Activated B cell treated with CpG ODN at 0.5 μM for 24 hours (primary cell): ENCODE data around the gene MPRIP. TPM values are rescaled to one million over a fixed set of nuclear protein-coding genes. Genes with fewer than 3 reads are reported as not detected.

Experiments
- ATAC-seq: fragments of 200-7000 bp; cut with Tn5 transposase; one replicate; pipeline ENCODE4 v1.10.0; 2021; ENCODE audit warnings: low read depth, mild to moderate bottlenecking, moderate library complexity
- CTCF ChIA-PET: fragments of 350-600 bp; sonication (Branson Sonifier 250); formaldehyde crosslinking; loops from one replicate; lab custom pipeline; 2021; ENCODE audit warnings: antibody characterized with exemption; lab: Charles Lee
- POLR2A ChIA-PET: fragments of 350-600 bp; sonication (Branson Sonifier 250); formaldehyde crosslinking; loops from one replicate; lab custom pipeline; 2021; ENCODE audit warnings: antibody characterized with exemption; lab: Charles Lee
- DNase-seq: peaks from one replicate; pipeline ENCODE4 v3.0.0; 2022
- H3K27ac Mint-ChIP-seq: one replicate; pipeline ENCODE4 v1.8.0; 2020; ENCODE audit warnings: mixed read lengths
- H3K27me3 Mint-ChIP-seq: one replicate; pipeline ENCODE4 v1.8.0; 2021; ENCODE audit warnings: mixed read lengths
- H3K36me3 Mint-ChIP-seq: one replicate; pipeline ENCODE4 v1.8.0; 2021; ENCODE audit warnings: low read depth, mixed read lengths
- H3K4me1 Mint-ChIP-seq: one replicate; pipeline ENCODE4 v1.8.0; 2021; ENCODE audit warnings: mixed read lengths
- H3K4me3 Mint-ChIP-seq: one replicate; pipeline ENCODE4 v1.8.0; 2020; ENCODE audit warnings: mild to moderate bottlenecking, mixed read lengths
- H3K9me3 Mint-ChIP-seq: one replicate; pipeline ENCODE4 v1.8.0; 2020; ENCODE audit warnings: mixed read lengths
- CTCF ChIP-seq: fragments of 200-600 bp; IDR thresholded peaks from one replicate; pipeline ENCODE4 v1.8.0; 2022; ENCODE audit warnings: antibody characterized with exemption, mild to moderate bottlenecking
- intact Hi-C: fragments of 100-400 bp; cut with micrococcal nuclease; formaldehyde crosslinking; loops from one replicate; pipeline ENCODE4 v1.15.1; 2024
- total RNA-seq: library from RNA; stranded (reverse); gene quantifications from 2 replicates; pipeline ENCODE4 v1.2.3, GENCODE V29; 2022

Gene MPRIP
- total RNA-seq, 1 donor from 2014 or later = 231 TPM

GRCh38 chr17:17216776-17217175 is 174.5 kb downstream of the MPRIP start:
- Mint-ChIP-seq H3K36me3 (peaks cover 83% of the 10 kb centered on the region), H3K9me3 (no peaks in the 10 kb centered on the region), H3K27me3 (no peaks in the 10 kb centered on the region), H3K4me3 (no peak overlapping the region), H3K27ac (no peak overlapping the region), H3K4me1 (no peaks in the 10 kb centered on the region)
- ChIA-PET CTCF (no interaction called here), POLR2A (no interaction called here)
- no peak for ATAC-seq
- no peak for DNase-seq
- intact Hi-C loops = no loop called here
- TF ChIP-seq CTCF = no peak

DNA sequence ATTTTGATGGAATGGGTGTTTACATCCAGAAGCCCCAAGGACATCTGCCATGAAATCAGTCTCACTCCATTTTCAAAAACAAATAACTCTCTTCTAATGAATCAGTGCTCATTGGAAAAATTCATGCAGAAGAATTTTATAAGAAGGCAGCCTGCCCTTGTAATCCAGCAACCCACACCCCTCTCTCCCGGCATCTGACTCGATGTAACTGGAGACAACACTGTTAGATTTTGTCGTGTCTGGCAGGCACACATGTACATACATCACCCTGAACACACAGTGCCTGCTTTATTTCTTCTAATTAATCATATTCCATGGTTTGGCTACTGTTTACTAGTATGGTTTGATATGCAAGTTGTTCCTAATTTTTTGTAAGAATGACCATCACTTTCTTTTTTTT is 175.7 kb downstream of the MPRIP start:
- no peak overlapping the region for H3K4me3 Mint-ChIP-seq
- peaks cover 88% of the 10 kb centered on the region for H3K36me3 Mint-ChIP-seq
- DNase-seq (no peak), ATAC-seq (no peak)
- no peak overlapping the region for H3K27ac Mint-ChIP-seq
- H3K9me3 Mint-ChIP-seq = no peaks in the 10 kb centered on the region
- ChIA-PET CTCF (no interaction called here), POLR2A (no interaction called here)
- intact Hi-C loops = no loop called here
- no peak for TF ChIP-seq CTCF
- H3K4me1 Mint-ChIP-seq = no peaks in the 10 kb centered on the region
- no peaks in the 10 kb centered on the region for H3K27me3 Mint-ChIP-seq

GRCh38 chr17:17220529-17220928 is 178.3 kb downstream of the MPRIP start:
- peaks cover 90% of the 10 kb centered on the region for H3K36me3 Mint-ChIP-seq
- ATAC-seq (no peak), DNase-seq (no peak)
- CTCF ChIA-PET = no interaction called here
- H3K4me3 Mint-ChIP-seq = no peak overlapping the region
- TF ChIP-seq CTCF = no peak
- no peaks in the 10 kb centered on the region for H3K4me1 Mint-ChIP-seq
- POLR2A ChIA-PET = no interaction called here
- no peak overlapping the region for H3K27ac Mint-ChIP-seq
- intact Hi-C loops = no loop called here
- no peaks in the 10 kb centered on the region for H3K27me3 Mint-ChIP-seq
- no peaks in the 10 kb centered on the region for H3K9me3 Mint-ChIP-seq

DNA sequence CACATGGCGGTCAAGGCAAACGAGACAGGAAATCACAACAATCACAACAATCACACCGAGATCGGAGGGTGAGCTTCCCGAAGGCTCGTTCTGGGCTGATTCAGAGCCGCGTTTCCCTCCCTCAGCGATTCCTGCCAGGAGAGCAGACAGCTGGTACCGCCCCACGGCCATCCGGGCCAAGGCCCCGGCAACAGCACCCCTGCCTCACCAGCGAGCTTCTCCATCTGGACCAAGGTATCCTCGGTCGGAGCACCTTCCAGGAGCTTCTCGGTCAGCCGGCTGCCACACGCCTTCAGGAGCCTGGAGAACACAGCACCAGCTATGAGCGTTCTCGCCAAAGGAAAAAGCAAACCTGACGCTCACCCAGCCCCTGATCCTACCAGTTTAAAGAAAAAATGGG is 179.1 kb downstream of the MPRIP start:
- ATAC-seq (no peak), DNase-seq (no peak)
- POLR2A ChIA-PET = no interaction called here
- Mint-ChIP-seq H3K4me3 (no peak overlapping the region), H3K27ac (no peak overlapping the region), H3K9me3 (no peaks in the 10 kb centered on the region), H3K4me1 (no peaks in the 10 kb centered on the region), H3K36me3 (peaks cover 89% of the 10 kb centered on the region), H3K27me3 (no peaks in the 10 kb centered on the region)
- CTCF ChIA-PET = no interaction called here
- intact Hi-C loops = no loop called here
- TF ChIP-seq CTCF = no peak

- Mint-ChIP-seq H3K27ac (no peak overlapping the region), H3K36me3 (peaks cover 92% of the 10 kb centered on the region), H3K27me3 (no peaks in the 10 kb centered on the region), H3K4me1 (no peaks in the 10 kb centered on the region), H3K4me3 (no peak overlapping the region), H3K9me3 (no peaks in the 10 kb centered on the region)
- ATAC-seq (no peak), DNase-seq (no peak)
- no peak for TF ChIP-seq CTCF
- intact Hi-C loops = no loop called here
- ChIA-PET POLR2A (no interaction called here), CTCF (interaction anchor here (0.6 kb wide), 1 partner anchor 55 kb away, joined by 3 read pairs; no protein-coding TSS in a partner anchor)
Measured at GRCh38 chr17:17223736-17224135, 181.5 kb downstream of the MPRIP start.
